ENCODE measurements around the gene WNT4. TPM values are rescaled to one million over a fixed set of nuclear protein-coding genes. Genes with fewer than 3 reads are reported as not detected.

WNT4 gene
- total and polyA plus RNA-seq, 10 of the 15 experiments (the other 5 are each of a cell fraction or from before 2014, with no cell fraction given), result 0.01 TPM; not detected in 9

DNA sequence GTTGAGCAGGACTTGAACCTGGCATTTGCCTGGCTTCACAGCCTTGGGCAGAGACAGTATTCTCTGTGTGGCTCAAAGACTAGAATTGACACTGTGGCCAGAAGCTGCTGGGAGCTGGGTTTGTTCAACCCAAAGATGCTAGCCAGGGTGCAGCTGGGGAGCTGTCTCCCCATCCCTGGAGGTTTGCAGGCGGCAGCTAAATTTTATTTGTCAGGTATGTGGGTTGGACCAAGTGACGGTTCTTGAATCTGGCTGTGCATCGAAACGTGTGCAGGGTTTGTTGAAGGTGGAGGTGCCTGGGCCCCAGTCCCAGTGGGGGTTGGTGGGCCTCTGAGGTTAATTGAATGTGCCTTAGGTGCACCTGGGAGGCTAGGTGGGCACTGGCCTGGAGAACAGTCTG is 11.8 kb downstream of the WNT4 start:
- Histone ChIP-seq H3K79me2 (ENCODE audit: control insufficient read depth, insufficient read depth, low read length) (no peaks in the 10 kb centered on the region), H3K9ac (ENCODE audit: control insufficient read depth, insufficient read depth, low read length) (no peak overlapping the region), H3K36me3 (ENCODE audit: control insufficient read depth in 2 of 2, insufficient read depth in 2 of 2, low read length in 1 of 2) (no peaks in the 10 kb centered on the region), H3K4me1 (ENCODE audit: control insufficient read depth, insufficient read depth, low read length) (no peaks in the 10 kb centered on the region), H2AFZ (ENCODE audit: control insufficient read depth, low read depth, low read length) (no peak overlapping the region), H4K20me1 (ENCODE audit: control insufficient read depth, insufficient read depth) (no peaks in the 10 kb centered on the region), H3K27ac (ENCODE audit: control insufficient read depth, insufficient read depth) (no peak overlapping the region), H3K27me3 (replicated peaks in 1 of 2; ENCODE audit: control insufficient read depth in 2 of 2, insufficient read depth in 2 of 2, low read length in 1 of 2) (no peaks in the 10 kb centered on the region), H3K4me2 (ENCODE audit: control insufficient read depth, insufficient read depth) (no peak overlapping the region), H3K4me3 (no peak overlapping the region), H3K9me3 (replicated peaks; ENCODE audit: control insufficient read depth, insufficient read depth, low read length) (no peaks in the 10 kb centered on the region)
- DNase-seq (ENCODE audit: low read depth, low spot score) (no peak), FAIRE-seq (no peak), ATAC-seq (no peak)
- ChIA-PET SMC1A (ENCODE audit: uncharacterized antibody, unreplicated experiment) (interaction anchor here (0.7 to 1.7 kb wide), 5 partner anchors 42 to 300 kb away, joined by 3 to 8 read pairs (median 3); no protein-coding TSS in a partner anchor), RAD21 (ENCODE audit: unreplicated experiment) (interaction anchor here (0.6 to 6.5 kb wide), 5 partner anchors 26 to 284 kb away, joined by 3 to 49 read pairs (median 5); no protein-coding TSS in a partner anchor), CTCF (interaction anchor here (0.6 to 7.1 kb wide), 11 partner anchors 9 to 290 kb away, joined by 3 to 56 read pairs (median 3); no protein-coding TSS in a partner anchor), POLR2A (no interaction called here)
- in situ Hi-C loops (cut with MboI) (loop anchor here (5.0 kb wide), 3 partner anchors 146 to 516 kb away; no protein-coding TSS in a partner anchor), intact Hi-C loops (cut with micrococcal nuclease; ENCODE audit: unreplicated experiment) (loop anchor here (5.0 kb wide), 2 partner anchors 181 to 511 kb away; partner anchors contain the start of gene C1QC)
- no TSS peak for BruUV-seq (replicated peaks)
- WGBS (ENCODE audit: insufficient coverage, insufficient replicate concordance, low lambda C conversion rate, missing lambda C conversion rate), result 26% methylated on average over 4 of the region's 4 CpGs
- TF ChIP-seq PML (IDR thresholded peaks at IDR 0.05; ENCODE audit: low read length) (no peak), JUNB (IDR thresholded peaks at IDR 0.05) (no peak), RCOR1 (conservative IDR thresholded peaks at IDR 0.05; ENCODE audit: low read depth, low read length) (no peak)

DNA sequence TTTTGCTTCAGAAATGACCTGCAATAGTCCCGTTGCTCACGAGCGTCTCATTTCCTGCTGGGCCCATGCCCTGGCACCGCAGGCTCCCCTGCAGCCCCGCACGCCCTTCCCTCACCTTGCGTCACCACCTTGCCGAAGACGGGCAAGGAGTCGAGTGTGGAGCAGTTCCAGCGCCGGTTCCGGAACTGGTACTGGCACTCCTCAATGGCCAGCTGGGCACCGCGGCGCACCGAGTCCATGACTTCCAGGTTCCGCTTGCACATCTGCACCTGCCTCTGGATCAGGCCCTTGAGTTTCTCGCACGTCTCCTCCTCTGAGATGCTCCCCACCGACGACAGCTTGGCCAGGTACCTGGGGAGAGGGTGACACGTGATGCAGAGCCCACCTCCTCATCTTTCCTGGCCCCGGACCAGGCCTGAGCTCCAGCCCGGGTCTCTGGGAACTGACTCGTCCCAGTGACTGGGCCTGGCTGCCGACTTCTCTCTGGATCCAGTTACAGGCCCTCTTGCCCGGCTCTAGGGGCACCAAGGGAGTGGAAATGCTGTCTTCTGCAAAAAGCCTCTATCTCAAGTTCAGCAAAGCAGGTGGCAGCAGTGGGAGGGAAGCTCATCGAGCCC is 13.3 kb downstream of the WNT4 start:
- H3K4me2 ChIP-seq (ENCODE audit: control insufficient read depth, insufficient read depth), result no peak overlapping the region
- ChIA-PET CTCF (interaction anchor here (0.6 to 7.1 kb wide), 8 partner anchors 11 to 287 kb away, joined by 3 to 56 read pairs (median 3); no protein-coding TSS in a partner anchor), POLR2A (no interaction called here), RAD21 (ENCODE audit: unreplicated experiment) (interaction anchor here (1.8 to 6.5 kb wide), 2 partner anchors 24 to 286 kb away, joined by 5 to 49 read pairs; no protein-coding TSS in a partner anchor), SMC1A (ENCODE audit: uncharacterized antibody, unreplicated experiment) (no interaction called here)
- no peak overlapping the region for H3K27ac ChIP-seq (ENCODE audit: control insufficient read depth, insufficient read depth)
- no peak overlapping the region for H2AFZ ChIP-seq (ENCODE audit: control insufficient read depth, low read depth, low read length)
- BruUV-seq (replicated peaks), result no TSS peak
- H3K4me1 ChIP-seq (ENCODE audit: control insufficient read depth, insufficient read depth, low read length), result no peaks in the 10 kb centered on the region
- no peak for DNase-seq (ENCODE audit: low read depth, low spot score)
- FAIRE-seq, result no peak
- no peaks in the 10 kb centered on the region for H4K20me1 ChIP-seq (ENCODE audit: control insufficient read depth, insufficient read depth)
- WGBS (ENCODE audit: insufficient coverage, insufficient replicate concordance, low lambda C conversion rate, missing lambda C conversion rate), result 76% methylated on average over 29 of the region's 29 CpGs
- H3K79me2 ChIP-seq (ENCODE audit: control insufficient read depth, insufficient read depth, low read length), result no peaks in the 10 kb centered on the region
- H3K9ac ChIP-seq (ENCODE audit: control insufficient read depth, insufficient read depth, low read length), result no peak overlapping the region
- H3K4me3 ChIP-seq, result no peak overlapping the region
- no peaks in the 10 kb centered on the region for H3K27me3 ChIP-seq (replicated peaks in 1 of 2; ENCODE audit: control insufficient read depth in 2 of 2, insufficient read depth in 2 of 2, low read length in 1 of 2)
- H3K36me3 ChIP-seq (ENCODE audit: control insufficient read depth in 2 of 2, insufficient read depth in 2 of 2, low read length in 1 of 2), result no peaks in the 10 kb centered on the region
- in situ Hi-C loops (cut with MboI) (loop anchor here (5.0 kb wide), 3 partner anchors 148 to 518 kb away; no protein-coding TSS in a partner anchor), intact Hi-C loops (cut with micrococcal nuclease; ENCODE audit: unreplicated experiment) (loop anchor here (5.0 kb wide), 2 partner anchors 183 to 513 kb away; partner anchors contain the start of gene C1QC)
- ATAC-seq, result no peak
- H3K9me3 ChIP-seq (replicated peaks; ENCODE audit: control insufficient read depth, insufficient read depth, low read length), result no peaks in the 10 kb centered on the region
- no peak for TF ChIP-seq ZNF384 (IDR thresholded peaks at IDR 0.05; ENCODE audit: borderline replicate concordance, low read depth, low read length)
- TF ChIP-seq, protein P1, sequence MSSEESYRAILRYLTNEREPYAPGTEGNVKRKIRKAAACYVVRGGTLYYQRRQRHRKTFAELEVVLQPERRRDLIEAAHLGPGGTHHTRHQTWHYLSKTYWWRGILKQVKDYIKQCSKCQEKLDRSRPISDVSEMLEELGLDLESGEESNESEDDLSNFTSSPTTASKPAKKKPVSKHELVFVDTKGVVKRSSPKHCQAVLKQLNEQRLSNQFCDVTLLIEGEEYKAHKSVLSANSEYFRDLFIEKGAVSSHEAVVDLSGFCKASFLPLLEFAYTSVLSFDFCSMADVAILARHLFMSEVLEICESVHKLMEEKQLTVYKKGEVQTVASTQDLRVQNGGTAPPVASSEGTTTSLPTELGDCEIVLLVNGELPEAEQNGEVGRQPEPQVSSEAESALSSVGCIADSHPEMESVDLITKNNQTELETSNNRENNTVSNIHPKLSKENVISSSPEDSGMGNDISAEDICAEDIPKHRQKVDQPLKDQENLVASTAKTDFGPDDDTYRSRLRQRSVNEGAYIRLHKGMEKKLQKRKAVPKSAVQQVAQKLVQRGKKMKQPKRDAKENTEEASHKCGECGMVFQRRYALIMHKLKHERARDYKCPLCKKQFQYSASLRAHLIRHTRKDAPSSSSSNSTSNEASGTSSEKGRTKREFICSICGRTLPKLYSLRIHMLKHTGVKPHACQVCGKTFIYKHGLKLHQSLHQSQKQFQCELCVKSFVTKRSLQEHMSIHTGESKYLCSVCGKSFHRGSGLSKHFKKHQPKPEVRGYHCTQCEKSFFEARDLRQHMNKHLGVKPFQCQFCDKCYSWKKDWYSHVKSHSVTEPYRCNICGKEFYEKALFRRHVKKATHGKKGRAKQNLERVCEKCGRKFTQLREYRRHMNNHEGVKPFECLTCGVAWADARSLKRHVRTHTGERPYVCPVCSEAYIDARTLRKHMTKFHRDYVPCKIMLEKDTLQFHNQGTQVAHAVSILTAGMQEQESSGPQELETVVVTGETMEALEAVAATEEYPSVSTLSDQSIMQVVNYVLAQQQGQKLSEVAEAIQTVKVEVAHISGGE (CRISPR knock-in tag; IDR thresholded peaks at IDR 0.05), result no peak
- TF ChIP-seq, protein P2, sequence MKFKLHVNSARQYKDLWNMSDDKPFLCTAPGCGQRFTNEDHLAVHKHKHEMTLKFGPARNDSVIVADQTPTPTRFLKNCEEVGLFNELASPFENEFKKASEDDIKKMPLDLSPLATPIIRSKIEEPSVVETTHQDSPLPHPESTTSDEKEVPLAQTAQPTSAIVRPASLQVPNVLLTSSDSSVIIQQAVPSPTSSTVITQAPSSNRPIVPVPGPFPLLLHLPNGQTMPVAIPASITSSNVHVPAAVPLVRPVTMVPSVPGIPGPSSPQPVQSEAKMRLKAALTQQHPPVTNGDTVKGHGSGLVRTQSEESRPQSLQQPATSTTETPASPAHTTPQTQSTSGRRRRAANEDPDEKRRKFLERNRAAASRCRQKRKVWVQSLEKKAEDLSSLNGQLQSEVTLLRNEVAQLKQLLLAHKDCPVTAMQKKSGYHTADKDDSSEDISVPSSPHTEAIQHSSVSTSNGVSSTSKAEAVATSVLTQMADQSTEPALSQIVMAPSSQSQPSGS (IDR thresholded peaks at IDR 0.05; ENCODE audit: low read length), result no peak
- no peak for TF ChIP-seq TBL1XR1 (IDR thresholded peaks at IDR 0.05; ENCODE audit: low read depth, low read length)
- TF ChIP-seq MEF2B (IDR thresholded peaks at IDR 0.05; ENCODE audit: partially characterized antibody, poor library complexity, severe bottlenecking), result no peak
- TF ChIP-seq, protein P3, sequence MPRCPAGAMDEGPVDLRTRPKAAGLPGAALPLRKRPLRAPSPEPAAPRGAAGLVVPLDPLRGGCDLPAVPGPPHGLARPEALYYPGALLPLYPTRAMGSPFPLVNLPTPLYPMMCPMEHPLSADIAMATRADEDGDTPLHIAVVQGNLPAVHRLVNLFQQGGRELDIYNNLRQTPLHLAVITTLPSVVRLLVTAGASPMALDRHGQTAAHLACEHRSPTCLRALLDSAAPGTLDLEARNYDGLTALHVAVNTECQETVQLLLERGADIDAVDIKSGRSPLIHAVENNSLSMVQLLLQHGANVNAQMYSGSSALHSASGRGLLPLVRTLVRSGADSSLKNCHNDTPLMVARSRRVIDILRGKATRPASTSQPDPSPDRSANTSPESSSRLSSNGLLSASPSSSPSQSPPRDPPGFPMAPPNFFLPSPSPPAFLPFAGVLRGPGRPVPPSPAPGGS (IDR thresholded peaks at IDR 0.05; ENCODE audit: borderline replicate concordance, insufficient read depth, low read depth, low read length, poor library complexity, severe bottlenecking), result no peak
